SU-DHL-6 (cell line): ENCODE measurements around the gene GKN2.

ENCODE experiments used
- H2AFZ ChIP-seq: fragments of 200-600 bp; sonication (generic); 2 replicates; pipeline ENCODE4 v1.6.1; 2014; ENCODE audit warnings: low read depth, mild to moderate bottlenecking, moderate library complexity, mixed read lengths, antibody characterized with exemption, low read length; ENCODE audit not compliant: severe bottlenecking
- H3F3A ChIP-seq: fragments of 200-600 bp; shearing (Covaris generic); 2 replicates; pipeline ENCODE4 v1.6.0; 2016; ENCODE audit warnings: antibody characterized with exemption, mild to moderate bottlenecking; ENCODE audit not compliant: insufficient read depth
- H3K27ac ChIP-seq: fragments of 200-600 bp; sonication (generic); 2 replicates; pipeline ENCODE4 v1.5.1; 2016; ENCODE audit warnings: low read depth, mild to moderate bottlenecking, low read length, moderate library complexity, mixed read lengths
- H3K27me3 ChIP-seq: fragments of 200-600 bp; sonication (generic), shearing (Covaris generic); 2 replicates; pipeline ENCODE4 v1.6.0; 2014; ENCODE audit warnings: mild to moderate bottlenecking, low read length
- H3K36me3 ChIP-seq: fragments of 200-600 bp; sonication (generic); 2 replicates; pipeline ENCODE4 v1.6.1; 2014; ENCODE audit warnings: mild to moderate bottlenecking, low read length, mixed read lengths
- H3K4me2 ChIP-seq: fragments of 300-600, 200-600 bp; shearing (Covaris generic), sonication (generic); 2 replicates; pipeline ENCODE4 v1.6.0; 2014; ENCODE audit warnings: low read length, low read depth, mild to moderate bottlenecking; ENCODE audit not compliant: poor library complexity, severe bottlenecking
- H3K4me3 ChIP-seq: fragments of 200-600 bp; sonication (generic); 2 replicates; pipeline ENCODE4 v1.5.1; 2014; ENCODE audit warnings: antibody characterized with exemption, low read length, mild to moderate bottlenecking, mixed read lengths; ENCODE audit not compliant: insufficient read depth, poor library complexity, severe bottlenecking
- H3K79me2 ChIP-seq: fragments of 200-600 bp; sonication (generic); 2 replicates; pipeline ENCODE4 v1.6.1; 2014; ENCODE audit warnings: mild to moderate bottlenecking, low read length, moderate library complexity; ENCODE audit not compliant: insufficient read depth
- H3K9ac ChIP-seq: fragments of 200-600 bp; sonication (generic); 2 replicates; pipeline ENCODE4 v1.7.0; 2014; ENCODE audit warnings: mild to moderate bottlenecking, low read length
- H3K9me2 ChIP-seq: fragments of 200-600 bp; sonication (generic); replicated peaks from 2 replicates; pipeline ENCODE4 v1.6.1; 2014; ENCODE audit warnings: low read length; ENCODE audit not compliant: insufficient read depth
- H3K9me3 ChIP-seq: fragments of 200-600 bp; sonication (generic); 2 replicates; pipeline ENCODE4 v1.6.1; 2014; ENCODE audit warnings: low read length, mixed read lengths; ENCODE audit not compliant: insufficient read depth
- H4K20me1 ChIP-seq: fragments of 200-600 bp; sonication (generic); 2 replicates; pipeline ENCODE4 v1.6.1; 2014; ENCODE audit warnings: low read depth, mild to moderate bottlenecking, antibody characterized with exemption, low read length, moderate library complexity, mixed read lengths
- EZH2phosphoT487 ChIP-seq: fragments of 200-600 bp; sonication (generic), shearing (Covaris generic); conservative IDR thresholded peaks from 2 replicates; pipeline ENCODE4 v1.6.1; 2018; ENCODE audit warnings: mild to moderate bottlenecking, antibody characterized with exemption, low read length, moderate library complexity, mixed read lengths
- TF ChIP-seq, protein P1 (sequence below): fragments of 200-600 bp; sonication (generic); IDR thresholded peaks from one replicate; pipeline ENCODE4 v1.5.1; 2017; ENCODE audit warnings: antibody characterized with exemption, mild to moderate bottlenecking, low read length, moderate library complexity; ENCODE audit not compliant: insufficient read depth, poor library complexity, severe bottlenecking

The GKN2 gene

DNA sequence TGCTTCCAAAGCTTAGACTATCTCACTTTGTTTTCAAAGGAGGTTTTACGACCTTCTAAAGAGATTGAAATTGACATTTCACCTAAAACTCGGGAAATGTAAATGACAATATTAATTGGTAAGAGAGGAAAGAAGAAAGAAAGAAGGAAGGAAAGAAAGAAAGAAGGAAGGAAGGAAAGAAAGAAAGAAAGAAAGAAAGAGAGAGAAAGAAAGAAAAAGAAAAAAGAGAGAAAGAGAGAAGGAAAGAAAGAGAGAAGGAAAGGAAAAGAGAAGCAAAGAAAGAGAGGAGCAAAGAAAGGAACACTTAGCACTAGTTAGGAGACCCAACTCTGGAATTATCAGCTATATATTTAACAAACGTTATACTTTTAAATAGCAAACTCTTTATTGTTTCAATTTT lies 25.4 kb upstream of the GKN2 start:
- TF ChIP-seq, protein P1, sequence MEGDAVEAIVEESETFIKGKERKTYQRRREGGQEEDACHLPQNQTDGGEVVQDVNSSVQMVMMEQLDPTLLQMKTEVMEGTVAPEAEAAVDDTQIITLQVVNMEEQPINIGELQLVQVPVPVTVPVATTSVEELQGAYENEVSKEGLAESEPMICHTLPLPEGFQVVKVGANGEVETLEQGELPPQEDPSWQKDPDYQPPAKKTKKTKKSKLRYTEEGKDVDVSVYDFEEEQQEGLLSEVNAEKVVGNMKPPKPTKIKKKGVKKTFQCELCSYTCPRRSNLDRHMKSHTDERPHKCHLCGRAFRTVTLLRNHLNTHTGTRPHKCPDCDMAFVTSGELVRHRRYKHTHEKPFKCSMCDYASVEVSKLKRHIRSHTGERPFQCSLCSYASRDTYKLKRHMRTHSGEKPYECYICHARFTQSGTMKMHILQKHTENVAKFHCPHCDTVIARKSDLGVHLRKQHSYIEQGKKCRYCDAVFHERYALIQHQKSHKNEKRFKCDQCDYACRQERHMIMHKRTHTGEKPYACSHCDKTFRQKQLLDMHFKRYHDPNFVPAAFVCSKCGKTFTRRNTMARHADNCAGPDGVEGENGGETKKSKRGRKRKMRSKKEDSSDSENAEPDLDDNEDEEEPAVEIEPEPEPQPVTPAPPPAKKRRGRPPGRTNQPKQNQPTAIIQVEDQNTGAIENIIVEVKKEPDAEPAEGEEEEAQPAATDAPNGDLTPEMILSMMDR: no peak
- no peak for TF ChIP-seq EZH2phosphoT487

DNA sequence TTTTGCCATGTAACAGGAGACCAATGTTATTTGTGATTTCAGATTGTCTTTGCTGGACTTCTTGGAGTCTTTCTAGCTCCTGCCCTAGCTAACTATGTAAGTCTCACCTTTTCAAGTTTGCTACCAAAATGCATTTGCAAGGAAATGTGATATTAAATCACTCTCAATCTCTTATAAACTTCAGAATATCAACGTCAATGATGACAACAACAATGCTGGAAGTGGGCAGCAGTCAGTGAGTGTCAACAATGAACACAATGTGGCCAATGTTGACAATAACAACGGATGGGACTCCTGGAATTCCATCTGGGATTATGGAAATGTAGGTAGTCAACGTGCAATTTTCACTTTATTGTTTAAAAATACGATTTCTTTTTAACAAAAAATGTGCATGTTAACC lies 24.8 kb upstream of the GKN2 start:
- Histone ChIP-seq H3K36me3 (no peaks in the 10 kb centered on the region), H3K9me2 (no peaks in the 10 kb centered on the region), H3K4me3 (no peak overlapping the region), H4K20me1 (no peaks in the 10 kb centered on the region), H3K79me2 (no peaks in the 10 kb centered on the region), H2AFZ (no peak overlapping the region), H3K27me3 (no peaks in the 10 kb centered on the region), H3F3A (no peaks in the 10 kb centered on the region), H3K4me2 (no peak overlapping the region), H3K27ac (no peak overlapping the region), H3K9ac (no peak overlapping the region), H3K9me3 (no peaks in the 10 kb centered on the region)
- TF ChIP-seq EZH2phosphoT487: no peak
- TF ChIP-seq, protein P1: no peak

More for the DNA sequence above, 25.4 kb upstream of the GKN2 start:
- Histone ChIP-seq H2AFZ (no peak overlapping the region), H3K79me2 (no peaks in the 10 kb centered on the region), H3K4me3 (no peak overlapping the region), H3K9me3 (no peaks in the 10 kb centered on the region), H3K4me2 (no peak overlapping the region), H3K9ac (no peak overlapping the region), H3K27me3 (no peaks in the 10 kb centered on the region), H3K36me3 (no peaks in the 10 kb centered on the region), H3K9me2 (no peaks in the 10 kb centered on the region), H3K27ac (no peak overlapping the region), H4K20me1 (no peaks in the 10 kb centered on the region), H3F3A (no peaks in the 10 kb centered on the region)

DNA sequence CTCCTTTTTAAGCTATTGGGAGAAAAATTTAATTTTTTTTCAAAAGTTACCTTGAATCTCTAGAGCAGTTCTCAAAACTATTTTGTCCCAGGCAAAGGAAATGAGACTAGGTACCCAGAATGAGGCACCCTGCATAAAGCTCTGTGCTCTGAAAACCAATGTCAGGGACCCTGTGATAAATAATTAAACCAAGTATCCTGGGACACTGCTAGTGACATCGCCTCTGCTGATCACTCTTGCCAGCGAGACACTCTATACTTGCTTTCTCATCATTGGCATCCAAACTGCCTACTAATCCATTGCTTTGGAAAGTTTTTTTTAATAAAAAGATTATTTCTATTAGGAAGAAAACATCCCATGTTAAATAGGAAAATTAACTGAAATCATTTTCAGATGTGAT lies 23.2 kb upstream of the GKN2 start:
- Histone ChIP-seq H3K4me2 (no peak overlapping the region), H3K27ac (no peak overlapping the region), H3K27me3 (no peaks in the 10 kb centered on the region), H4K20me1 (no peaks in the 10 kb centered on the region), H3K79me2 (no peaks in the 10 kb centered on the region), H2AFZ (no peak overlapping the region), H3F3A (no peaks in the 10 kb centered on the region), H3K4me3 (no peak overlapping the region), H3K9ac (no peak overlapping the region), H3K9me3 (no peaks in the 10 kb centered on the region), H3K9me2 (no peaks in the 10 kb centered on the region), H3K36me3 (no peaks in the 10 kb centered on the region)
- no peak for TF ChIP-seq EZH2phosphoT487

DNA sequence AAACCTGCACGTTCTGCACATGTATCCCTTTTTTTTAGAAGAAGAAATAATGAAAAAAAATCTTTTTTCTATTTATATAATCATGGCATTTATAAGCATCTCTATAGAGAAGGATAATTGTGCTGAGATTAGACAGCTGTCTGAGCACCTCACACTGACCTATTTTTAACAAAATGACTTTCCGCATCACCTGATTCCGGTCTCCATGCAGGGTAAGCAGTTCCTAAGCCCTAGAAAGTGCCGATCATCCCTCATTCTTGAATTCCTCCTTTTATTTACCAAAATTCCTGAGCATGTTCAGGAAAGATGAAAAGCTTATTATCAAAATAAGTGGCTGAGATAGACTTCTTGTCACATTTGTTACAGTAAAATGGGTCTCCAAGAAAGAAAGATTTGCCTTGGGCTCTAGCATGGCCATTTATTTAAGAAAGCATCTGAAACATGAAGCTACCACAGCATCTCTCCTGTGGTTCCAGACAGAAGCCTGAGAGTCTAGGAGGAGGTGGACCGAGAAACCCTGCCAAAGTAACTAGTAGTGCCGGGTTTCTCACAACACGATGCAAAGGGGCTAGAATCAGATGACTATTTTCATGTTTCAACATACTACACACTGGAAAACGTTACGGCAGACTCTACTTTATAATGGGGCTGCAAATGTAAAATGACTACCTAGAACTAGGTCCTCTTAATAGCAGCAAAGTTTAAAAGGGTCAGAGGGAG lies 22.4 kb upstream of the GKN2 start:
- Histone ChIP-seq H3F3A (no peaks in the 10 kb centered on the region), H3K36me3 (no peaks in the 10 kb centered on the region), H2AFZ (no peak overlapping the region), H3K9me3 (no peaks in the 10 kb centered on the region), H3K27me3 (no peaks in the 10 kb centered on the region), H3K4me3 (no peak overlapping the region), H3K9ac (no peak overlapping the region), H3K79me2 (no peaks in the 10 kb centered on the region), H4K20me1 (no peaks in the 10 kb centered on the region), H3K27ac (no peak overlapping the region), H3K9me2 (no peaks in the 10 kb centered on the region), H3K4me2 (no peak overlapping the region)
- TF ChIP-seq EZH2phosphoT487: no peak
- TF ChIP-seq, protein P1: no peak
